ENCODE results near the gene AKT3. TPM values are rescaled to one million over a fixed set of nuclear protein-coding genes. Genes with fewer than 3 reads are reported as not detected.
A peak's percentile ranks its signal among the peaks of the same experiment; 100 is the strongest.

The AKT3 gene
- total and polyA plus RNA-seq, 5 donors: 8.4 to 61.2 (median 47.9) TPM

DNA sequence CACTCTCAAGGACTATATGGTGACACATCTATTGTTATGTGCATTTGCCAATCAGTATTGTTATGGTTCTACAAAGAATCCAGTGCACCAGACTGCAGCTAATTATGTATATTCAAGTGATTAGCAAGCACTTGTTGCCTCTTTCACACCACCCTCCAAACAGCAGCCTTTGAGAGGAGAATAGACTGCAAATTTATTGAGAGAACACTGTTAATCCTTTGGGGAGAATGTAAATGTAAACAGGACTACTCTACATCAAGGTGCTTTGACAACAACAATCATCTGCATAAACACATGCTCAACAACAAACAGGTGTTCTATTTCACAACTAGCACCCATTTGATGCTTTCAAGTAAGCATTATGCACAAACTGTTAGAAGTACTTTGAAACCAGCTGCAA lies 117.4 kb downstream of the AKT3 start:
- ATAC-seq: no peak
- Histone ChIP-seq H3K4me1 (ENCODE audit: control insufficient read depth, insufficient read depth, low read length) (no peaks in the 10 kb centered on the region), H3K4me3 (ENCODE audit: low read length) (no peak overlapping the region), H3K9me3 (ENCODE audit: control insufficient read depth, low read length) (no peaks in the 10 kb centered on the region), H3K27ac (ENCODE audit: low read length) (no peak overlapping the region), H3K27me3 (ENCODE audit: control insufficient read depth, insufficient read depth) (no peaks in the 10 kb centered on the region)
- DNase-seq: no peak
- intact Hi-C loops (cut with DNase I): no loop called here

DNA sequence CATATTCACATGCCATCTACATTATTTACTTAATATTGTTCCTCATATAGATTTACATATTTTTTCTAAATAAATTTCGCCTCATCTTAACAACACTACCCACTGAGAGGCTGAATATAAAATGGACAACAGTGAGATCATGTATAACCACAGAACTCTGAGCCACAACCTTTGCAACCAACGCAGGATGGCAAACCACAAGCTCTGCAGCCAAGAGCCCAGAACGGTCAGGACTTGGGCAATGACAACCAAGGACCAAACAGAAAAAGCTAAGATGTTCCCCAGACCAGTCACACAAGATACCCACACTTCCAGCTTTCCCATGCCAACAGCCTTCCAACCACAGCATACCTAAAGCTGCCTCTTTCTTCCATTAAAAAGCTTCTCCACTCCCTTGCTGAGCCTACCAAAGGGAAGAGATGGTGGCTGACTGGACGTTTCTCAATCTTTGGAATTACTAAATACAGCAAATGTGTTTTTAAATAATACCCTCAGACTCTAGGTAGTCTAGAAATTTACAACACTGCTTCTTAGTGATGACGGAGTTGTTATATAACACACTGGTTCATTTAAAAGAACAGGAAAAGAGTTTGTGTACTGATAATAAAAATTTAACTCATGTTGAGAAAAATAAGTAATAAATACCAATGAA lies 117.9 kb downstream of the AKT3 start:
- Histone ChIP-seq H3K27ac (ENCODE audit: low read length) (no peak overlapping the region), H3K27me3 (ENCODE audit: control insufficient read depth, insufficient read depth) (no peaks in the 10 kb centered on the region), H3K9me3 (ENCODE audit: control insufficient read depth, low read length) (no peaks in the 10 kb centered on the region), H3K4me1 (ENCODE audit: control insufficient read depth, insufficient read depth, low read length) (no peaks in the 10 kb centered on the region), H3K4me3 (ENCODE audit: low read length) (no peak overlapping the region)
- ATAC-seq (no peak), DNase-seq (peak in 1 of 3 donors; percentile 18)
- 81% methylated on average over 5 of the region's 5 CpGs for WGBS
- intact Hi-C loops (cut with DNase I): no loop called here

DNA sequence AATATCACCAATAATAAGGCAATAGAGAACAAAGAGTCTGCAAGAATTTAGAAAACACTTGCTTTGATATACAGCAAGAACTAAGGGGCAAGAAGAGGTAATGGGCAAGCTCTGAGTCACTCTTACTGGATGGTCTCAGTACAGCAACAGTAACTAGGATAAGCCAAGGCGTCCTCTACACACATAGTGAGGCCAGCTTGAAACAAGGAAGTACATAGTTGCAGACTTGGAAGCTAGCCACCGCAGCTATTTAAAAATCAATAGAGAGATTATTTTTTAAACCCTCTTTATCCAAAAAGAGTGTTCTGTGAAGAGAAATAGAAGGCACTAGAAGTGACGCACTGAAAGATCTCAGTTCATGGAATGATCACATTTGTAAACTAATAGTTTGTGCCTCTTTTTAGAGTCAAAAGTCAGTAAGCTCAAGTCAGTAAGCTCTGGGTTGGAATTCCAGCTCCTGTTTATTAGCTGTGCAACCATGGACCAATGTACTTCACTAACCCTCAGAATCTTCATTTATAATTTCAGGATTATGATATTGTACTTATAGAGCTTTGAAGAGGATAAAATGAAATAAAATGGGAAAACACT lies 118.6 kb downstream of the AKT3 start:
- Histone ChIP-seq H3K4me1 (ENCODE audit: control insufficient read depth, insufficient read depth, low read length) (no peaks in the 10 kb centered on the region), H3K9me3 (ENCODE audit: control insufficient read depth, low read length) (no peaks in the 10 kb centered on the region), H3K27me3 (ENCODE audit: control insufficient read depth, insufficient read depth) (no peaks in the 10 kb centered on the region), H3K27ac (ENCODE audit: low read length) (no peak overlapping the region), H3K4me3 (ENCODE audit: low read length) (no peak overlapping the region)
- ATAC-seq (peak; percentile 88 to 90), DNase-seq (peak in 2 of 3 donors; percentile 33 to 70)
- 33% methylated on average over 3 of the region's 3 CpGs for WGBS
- intact Hi-C loops (cut with DNase I): no loop called here

DNA sequence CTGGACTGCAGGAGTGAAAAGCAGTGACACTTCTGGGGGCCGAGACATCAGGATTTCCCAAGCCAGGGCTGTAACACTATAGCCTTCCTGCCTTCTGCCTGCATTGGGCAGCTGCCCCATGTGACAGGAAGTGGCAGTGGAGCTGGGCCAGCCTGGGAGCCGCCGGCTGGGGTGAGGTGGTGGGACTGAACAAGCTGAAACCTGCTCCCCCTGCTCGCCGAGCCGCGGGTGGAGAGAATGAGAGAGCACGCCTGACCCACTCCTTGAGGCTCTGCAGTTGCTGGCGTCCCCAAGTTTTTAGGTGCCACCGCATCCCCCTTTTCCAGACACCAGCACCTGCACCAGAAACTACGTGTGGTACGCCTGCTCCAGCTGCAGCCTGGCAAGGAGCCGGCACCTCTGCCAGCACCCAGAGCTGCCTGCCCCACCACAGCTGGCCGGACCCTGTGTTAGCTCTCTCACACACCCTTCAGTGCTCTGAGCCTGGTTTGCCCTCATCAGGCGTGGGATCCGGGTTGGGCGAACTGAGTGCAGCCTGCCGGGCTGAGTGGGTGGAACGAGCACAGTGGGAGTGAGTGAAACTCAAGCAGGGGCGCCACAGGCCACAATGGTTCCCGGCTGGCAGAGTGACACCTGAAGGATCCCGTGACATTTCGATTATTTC lies 119.4 kb downstream of the AKT3 start:
- intact Hi-C loops (cut with DNase I): no loop called here
- Histone ChIP-seq H3K27ac (ENCODE audit: low read length) (no peak overlapping the region), H3K9me3 (ENCODE audit: control insufficient read depth, low read length) (no peaks in the 10 kb centered on the region), H3K4me1 (ENCODE audit: control insufficient read depth, insufficient read depth, low read length) (no peaks in the 10 kb centered on the region), H3K27me3 (ENCODE audit: control insufficient read depth, insufficient read depth) (no peaks in the 10 kb centered on the region), H3K4me3 (ENCODE audit: low read length) (no peak overlapping the region)
- peak in 2 of 3 donors; percentile 47 to 66 for DNase-seq
- 88% methylated on average over 23 of the region's 23 CpGs for WGBS
- peak; percentile 11 to 34 for ATAC-seq

DNA sequence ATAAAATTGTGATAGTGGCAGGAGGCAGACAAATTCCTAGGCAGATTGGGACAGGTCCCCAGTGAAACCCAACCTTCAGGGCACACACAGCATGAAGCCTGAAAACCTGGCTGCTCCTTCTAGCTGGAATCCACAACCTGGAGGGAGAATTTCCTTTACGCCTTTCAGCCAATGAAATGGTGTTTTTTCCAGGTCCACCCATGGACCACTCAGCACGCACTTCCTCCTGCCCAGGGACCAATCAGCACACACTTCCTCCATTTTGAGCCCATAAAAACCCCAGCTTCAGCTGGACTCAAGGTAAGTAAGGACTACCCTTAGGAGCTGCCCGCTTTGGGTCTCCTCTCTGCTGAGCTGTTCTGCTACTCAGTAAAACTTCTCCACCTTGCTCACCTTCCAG lies 120.1 kb downstream of the AKT3 start:
- DNase-seq (no peak), ATAC-seq (no peak)
- Histone ChIP-seq H3K9me3 (ENCODE audit: control insufficient read depth, low read length) (no peaks in the 10 kb centered on the region), H3K4me3 (ENCODE audit: low read length) (no peak overlapping the region), H3K27ac (ENCODE audit: low read length) (no peak overlapping the region), H3K27me3 (ENCODE audit: control insufficient read depth, insufficient read depth) (no peaks in the 10 kb centered on the region), H3K4me1 (ENCODE audit: control insufficient read depth, insufficient read depth, low read length) (no peaks in the 10 kb centered on the region)
- 99% methylated on average over 3 of the region's 3 CpGs for WGBS
- intact Hi-C loops (cut with DNase I): no loop called here

DNA sequence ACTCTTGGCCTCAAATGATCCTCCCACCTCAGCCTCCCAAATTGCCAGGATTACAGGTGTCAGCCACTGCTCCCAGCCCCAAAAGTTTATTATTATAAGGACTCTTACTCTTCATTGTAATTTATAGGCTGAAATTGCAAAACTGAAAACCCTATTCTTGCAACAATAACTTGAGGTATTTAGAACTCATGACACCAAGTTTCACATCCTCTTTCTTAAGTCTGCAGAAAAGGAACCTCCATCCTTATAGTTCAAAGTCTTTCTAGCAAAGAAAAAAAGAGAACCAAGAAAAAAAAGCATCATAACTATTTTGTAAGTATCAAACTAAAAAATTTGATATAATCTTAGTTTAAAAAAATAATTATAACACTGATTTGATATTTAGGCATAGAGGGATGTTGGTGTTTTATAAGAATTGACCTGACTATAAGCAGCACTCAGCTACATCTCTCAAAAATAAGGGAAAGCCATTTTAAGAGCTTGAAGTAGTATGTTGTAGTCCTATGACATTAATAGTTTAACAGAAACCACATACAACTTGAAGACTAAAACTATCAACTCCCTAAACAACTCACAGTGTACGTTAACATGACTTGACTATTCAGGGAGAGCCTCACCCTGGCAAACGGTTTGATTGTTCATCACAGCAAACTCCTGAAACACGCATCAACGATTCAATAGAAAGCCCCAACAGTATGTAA lies 122.4 kb downstream of the AKT3 start:
- Histone ChIP-seq H3K4me1 (ENCODE audit: control insufficient read depth, insufficient read depth, low read length) (peaks cover 3% of the 10 kb centered on the region), H3K27ac (ENCODE audit: low read length) (no peak overlapping the region), H3K9me3 (ENCODE audit: control insufficient read depth, low read length) (no peaks in the 10 kb centered on the region), H3K4me3 (ENCODE audit: low read length) (no peak overlapping the region), H3K27me3 (ENCODE audit: control insufficient read depth, insufficient read depth) (no peaks in the 10 kb centered on the region)
- ATAC-seq (no peak), DNase-seq (no peak)
- WGBS: 85% methylated on average over 4 of the region's 4 CpGs
- intact Hi-C loops (cut with DNase I): no loop called here

DNA sequence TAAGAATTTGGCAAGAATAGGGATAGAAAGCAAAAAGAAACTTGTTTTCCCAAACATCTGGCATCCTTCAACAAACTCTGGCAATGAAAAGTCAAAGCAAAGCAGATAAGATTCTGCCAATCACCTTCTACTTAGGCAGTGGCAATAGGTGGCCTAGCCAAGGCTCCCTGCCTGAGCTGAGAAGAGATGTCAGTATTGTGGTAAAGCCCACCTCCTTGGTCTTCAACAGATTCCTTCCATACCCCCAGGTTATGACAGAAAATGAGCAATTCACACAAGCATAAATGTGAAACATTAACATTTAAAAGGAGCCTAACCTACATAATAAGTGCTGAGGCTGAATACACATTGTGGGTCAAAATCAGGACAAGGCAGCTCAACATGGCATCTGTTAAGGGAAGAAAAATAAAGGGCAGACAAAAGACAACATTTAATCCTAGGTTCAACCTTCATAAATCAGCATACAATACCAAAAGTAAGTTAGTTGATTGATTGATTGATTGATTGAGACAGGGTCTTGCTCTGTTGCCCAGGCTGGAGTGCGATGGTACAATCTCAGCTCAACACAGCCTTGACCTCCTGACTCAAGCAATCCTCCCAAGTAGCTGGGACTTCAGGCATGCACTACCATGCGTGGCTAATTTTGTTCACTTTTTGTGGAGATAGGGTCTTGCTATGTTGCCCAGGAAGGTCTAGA lies 123.1 kb downstream of the AKT3 start:
- Histone ChIP-seq H3K27me3 (ENCODE audit: control insufficient read depth, insufficient read depth) (no peaks in the 10 kb centered on the region), H3K9me3 (ENCODE audit: control insufficient read depth, low read length) (no peaks in the 10 kb centered on the region), H3K27ac (ENCODE audit: low read length) (no peak overlapping the region), H3K4me1 (ENCODE audit: control insufficient read depth, insufficient read depth, low read length) (peaks cover 3% of the 10 kb centered on the region), H3K4me3 (ENCODE audit: low read length) (no peak overlapping the region)
- DNase-seq (peak in 1 of 3 donors; percentile 34), ATAC-seq (no peak)
- intact Hi-C loops (cut with DNase I): no loop called here
- WGBS: 86% methylated on average over 2 of the region's 2 CpGs

DNA sequence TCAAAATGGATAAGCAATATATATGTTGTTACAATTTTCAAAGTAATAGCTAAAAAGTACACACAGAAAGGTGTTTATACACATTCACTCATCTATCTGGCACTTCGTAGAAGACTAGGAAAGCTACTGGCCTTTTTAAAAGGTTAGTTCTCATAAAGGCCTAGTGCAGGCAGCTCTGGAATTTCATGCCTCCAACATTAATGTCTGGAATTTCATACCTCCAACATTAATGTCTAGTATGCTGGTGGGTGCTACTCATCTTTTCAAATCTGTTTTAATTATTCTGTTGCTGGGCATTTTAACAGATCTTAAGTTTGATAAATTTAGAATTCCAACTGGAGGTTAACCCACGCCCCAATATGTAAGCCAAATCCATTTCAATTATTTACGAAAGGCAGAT lies 124.2 kb downstream of the AKT3 start:
- no peak overlapping the region for H3K4me3 ChIP-seq (ENCODE audit: low read length)
- 89% methylated on average over 3 of the region's 3 CpGs for WGBS
- H3K4me1 ChIP-seq (ENCODE audit: control insufficient read depth, insufficient read depth, low read length): peaks cover 3% of the 10 kb centered on the region
- DNase-seq (no peak), ATAC-seq (no peak)
- intact Hi-C loops (cut with DNase I): no loop called here
- H3K9me3 ChIP-seq (ENCODE audit: control insufficient read depth, low read length): no peaks in the 10 kb centered on the region
- no peaks in the 10 kb centered on the region for H3K27me3 ChIP-seq (ENCODE audit: control insufficient read depth, insufficient read depth)
- no peak overlapping the region for H3K27ac ChIP-seq (ENCODE audit: low read length)

DNA sequence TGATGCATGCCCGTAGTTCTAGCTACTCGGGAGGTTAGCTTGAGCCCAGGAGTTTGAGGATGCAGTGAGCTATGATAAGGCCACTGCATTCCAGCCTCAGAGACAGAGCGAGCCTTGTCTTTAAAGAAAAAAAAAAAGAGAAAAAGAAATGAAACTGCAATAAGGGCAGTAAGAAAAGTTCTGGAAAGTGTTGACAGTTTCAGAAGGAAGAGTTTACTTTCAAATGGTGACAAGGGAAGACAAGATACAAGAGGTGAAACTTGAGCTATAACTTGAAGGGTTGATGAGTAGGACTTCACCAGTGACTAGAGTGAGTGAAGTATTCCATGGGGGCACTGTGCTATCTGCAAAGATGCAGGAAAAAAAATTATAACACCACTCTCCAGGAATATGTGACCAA lies 125.0 kb downstream of the AKT3 start:
- no peak overlapping the region for H3K4me3 ChIP-seq (ENCODE audit: low read length)
- 46% methylated on average over 3 of the region's 3 CpGs for WGBS
- no peak overlapping the region for H3K27ac ChIP-seq (ENCODE audit: low read length)
- intact Hi-C loops (cut with DNase I): no loop called here
- no peaks in the 10 kb centered on the region for H3K9me3 ChIP-seq (ENCODE audit: control insufficient read depth, low read length)
- no peaks in the 10 kb centered on the region for H3K27me3 ChIP-seq (ENCODE audit: control insufficient read depth, insufficient read depth)
- peaks cover 3% of the 10 kb centered on the region for H3K4me1 ChIP-seq (ENCODE audit: control insufficient read depth, insufficient read depth, low read length)
- ATAC-seq (no peak), DNase-seq (no peak)

DNA sequence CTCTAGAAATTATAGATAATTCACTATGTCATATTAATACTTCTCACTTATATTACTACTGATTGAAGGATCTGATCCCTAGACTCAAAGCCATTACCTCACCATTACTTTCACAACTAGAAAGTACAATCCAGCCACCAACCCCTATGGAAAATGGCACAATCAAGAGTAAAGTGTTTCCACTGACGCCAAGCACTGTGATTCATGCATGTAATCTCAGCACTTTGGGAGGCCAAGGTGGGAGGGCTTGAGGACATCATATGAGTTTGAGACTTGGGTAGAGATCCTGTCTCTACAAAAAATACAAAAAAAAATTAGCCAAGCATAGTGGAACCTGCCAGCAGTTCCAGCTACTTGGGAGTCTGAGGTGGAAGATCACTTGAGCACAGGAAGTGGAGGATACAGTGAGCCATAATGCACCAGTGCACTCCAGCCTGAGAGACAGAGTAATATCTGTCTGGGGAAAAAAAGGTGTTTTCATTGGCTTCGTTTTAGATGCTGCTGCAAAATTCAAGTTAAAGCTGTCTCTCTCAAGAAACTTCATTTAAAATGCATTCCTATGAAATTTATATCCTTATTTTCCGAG lies 126.5 kb downstream of the AKT3 start:
- no peak overlapping the region for H3K27ac ChIP-seq (ENCODE audit: low read length)
- intact Hi-C loops (cut with DNase I): no loop called here
- ATAC-seq (no peak), DNase-seq (no peak)
- WGBS: 75% methylated on average over 3 of the region's 3 CpGs
- no peak overlapping the region for H3K4me3 ChIP-seq (ENCODE audit: low read length)
- H3K4me1 ChIP-seq (ENCODE audit: control insufficient read depth, insufficient read depth, low read length): peaks cover 3% of the 10 kb centered on the region
- H3K27me3 ChIP-seq (ENCODE audit: control insufficient read depth, insufficient read depth): no peaks in the 10 kb centered on the region
- no peaks in the 10 kb centered on the region for H3K9me3 ChIP-seq (ENCODE audit: control insufficient read depth, low read length)

All from right cardiac atrium (tissue), 5 donors.